Activated naive CD8-positive, alpha-beta T cell treated with anti-CD3 and anti-CD28 coated beads, Interleukin-2, amount 10 ng/mL, durations not matched to agents 7 days and 5 days (primary cell): Measurements from ENCODE around the gene SLX9. TPM values are rescaled to one million over a fixed set of nuclear protein-coding genes. Genes with fewer than 3 reads are reported as not detected.

Source experiments
- ATAC-seq: fragments of 150-1000 bp; cut with Tn5 transposase; one replicate; pipeline ENCODE4 v1.10.0; 2021; ENCODE audit warnings: low read depth, moderate library complexity
- POLR2A ChIA-PET: fragments of 350-600 bp; sonication (Branson Sonifier 250); formaldehyde crosslinking; loops from one replicate; lab custom pipeline; 2021; ENCODE audit warnings: antibody characterized with exemption; lab: Charles Lee
- DNase-seq: peaks from one replicate; pipeline ENCODE4 v3.0.0; 2021
- H3K27ac Mint-ChIP-seq: one replicate; pipeline ENCODE4 v1.8.0; 2022; ENCODE audit warnings: mild to moderate bottlenecking, mixed read lengths
- H3K27me3 Mint-ChIP-seq: one replicate; pipeline ENCODE4 v1.8.0; 2022; ENCODE audit warnings: mild to moderate bottlenecking, moderate library complexity, mixed read lengths
- H3K36me3 Mint-ChIP-seq: one replicate; pipeline ENCODE4 v1.8.0; 2021; ENCODE audit warnings: mild to moderate bottlenecking, mixed read lengths
- H3K4me1 Mint-ChIP-seq: one replicate; pipeline ENCODE4 v1.8.0; 2021; ENCODE audit warnings: mixed read lengths
- H3K4me3 Mint-ChIP-seq: one replicate; pipeline ENCODE4 v1.8.0; 2022; ENCODE audit warnings: mild to moderate bottlenecking, moderate library complexity, mixed read lengths
- H3K9me3 Mint-ChIP-seq: one replicate; pipeline ENCODE4 v1.8.0; 2021; ENCODE audit warnings: mixed read lengths
- total RNA-seq, 2 experiments: library from RNA; stranded (reverse); gene quantifications; one replicate each; pipeline ENCODE4 v1.2.3, GENCODE V29; 2021

The SLX9 gene
- total RNA-seq, 2 experiments from 2014 or later = 44.2 to 44.3 TPM

GRCh38 chr21:44984428-44984791 lies 44.6 kb downstream of the SLX9 start:
- POLR2A ChIA-PET = no interaction called here
- Mint-ChIP-seq H3K36me3 (no peaks in the 10 kb centered on the region), H3K27me3 (no peaks in the 10 kb centered on the region), H3K4me3 (no peak overlapping the region), H3K27ac (no peak overlapping the region), H3K9me3 (no peaks in the 10 kb centered on the region), H3K4me1 (no peaks in the 10 kb centered on the region)
- DNase-seq = no peak
- no peak for ATAC-seq

- Mint-ChIP-seq H3K4me3 (no peak overlapping the region), H3K4me1 (no peaks in the 10 kb centered on the region), H3K36me3 (no peaks in the 10 kb centered on the region), H3K27ac (no peak overlapping the region), H3K9me3 (no peaks in the 10 kb centered on the region), H3K27me3 (no peaks in the 10 kb centered on the region)
- DNase-seq (peak; percentile 28), ATAC-seq (no peak)
- POLR2A ChIA-PET = interaction anchor here (1.5 kb wide), 1 partner anchor 15 kb away, joined by 3 read pairs; no protein-coding TSS in a partner anchor
Observed at GRCh38 chr21:44984792-44985440, 45.1 kb downstream of the SLX9 start.

- Mint-ChIP-seq H3K9me3 (no peaks in the 10 kb centered on the region), H3K36me3 (no peaks in the 10 kb centered on the region), H3K4me3 (no peak overlapping the region), H3K27ac (no peak overlapping the region), H3K4me1 (no peaks in the 10 kb centered on the region), H3K27me3 (no peaks in the 10 kb centered on the region)
- no peak for ATAC-seq
- peak; percentile 28 for DNase-seq
- POLR2A ChIA-PET = interaction anchor here (1.5 kb wide), 1 partner anchor 16 kb away, joined by 3 read pairs; no protein-coding TSS in a partner anchor
Observed at GRCh38 chr21:44985441-44986401, 45.9 kb downstream of the SLX9 start.

- POLR2A ChIA-PET = interaction anchor here (0.6 to 1.5 kb wide), 2 partner anchors 17 to 99 kb away, joined by 3 read pairs; no protein-coding TSS in a partner anchor
Observed at GRCh38 chr21:44986471-44987291, 46.9 kb downstream of the SLX9 start.

GRCh38 chr21:44987301-44987885 lies 47.6 kb downstream of the SLX9 start:
- POLR2A ChIA-PET = interaction anchor here (0.6 kb wide), 1 partner anchor 99 kb away, joined by 3 read pairs; no protein-coding TSS in a partner anchor
- Mint-ChIP-seq H3K4me1 (no peaks in the 10 kb centered on the region), H3K36me3 (no peaks in the 10 kb centered on the region), H3K27ac (no peak overlapping the region), H3K27me3 (no peaks in the 10 kb centered on the region), H3K9me3 (no peaks in the 10 kb centered on the region), H3K4me3 (no peak overlapping the region)
- ATAC-seq (no peak), DNase-seq (no peak)

More at GRCh38 chr21:44986471-44987291, 46.9 kb downstream of the SLX9 start:
- H3K27me3 Mint-ChIP-seq = no peaks in the 10 kb centered on the region
- DNase-seq = no peak
- no peaks in the 10 kb centered on the region for H3K9me3 Mint-ChIP-seq
- H3K27ac Mint-ChIP-seq = no peak overlapping the region
- no peaks in the 10 kb centered on the region for H3K36me3 Mint-ChIP-seq
- no peak overlapping the region for H3K4me3 Mint-ChIP-seq
- H3K4me1 Mint-ChIP-seq = no peaks in the 10 kb centered on the region
- no peak for ATAC-seq

- Mint-ChIP-seq H3K9me3 (no peaks in the 10 kb centered on the region), H3K4me3 (no peak overlapping the region), H3K27ac (no peak overlapping the region), H3K27me3 (no peaks in the 10 kb centered on the region), H3K36me3 (no peaks in the 10 kb centered on the region), H3K4me1 (no peaks in the 10 kb centered on the region)
- POLR2A ChIA-PET = no interaction called here
- ATAC-seq (no peak), DNase-seq (no peak)
Observed at GRCh38 chr21:44987886-44988606, 48.2 kb downstream of the SLX9 start.

DNA sequence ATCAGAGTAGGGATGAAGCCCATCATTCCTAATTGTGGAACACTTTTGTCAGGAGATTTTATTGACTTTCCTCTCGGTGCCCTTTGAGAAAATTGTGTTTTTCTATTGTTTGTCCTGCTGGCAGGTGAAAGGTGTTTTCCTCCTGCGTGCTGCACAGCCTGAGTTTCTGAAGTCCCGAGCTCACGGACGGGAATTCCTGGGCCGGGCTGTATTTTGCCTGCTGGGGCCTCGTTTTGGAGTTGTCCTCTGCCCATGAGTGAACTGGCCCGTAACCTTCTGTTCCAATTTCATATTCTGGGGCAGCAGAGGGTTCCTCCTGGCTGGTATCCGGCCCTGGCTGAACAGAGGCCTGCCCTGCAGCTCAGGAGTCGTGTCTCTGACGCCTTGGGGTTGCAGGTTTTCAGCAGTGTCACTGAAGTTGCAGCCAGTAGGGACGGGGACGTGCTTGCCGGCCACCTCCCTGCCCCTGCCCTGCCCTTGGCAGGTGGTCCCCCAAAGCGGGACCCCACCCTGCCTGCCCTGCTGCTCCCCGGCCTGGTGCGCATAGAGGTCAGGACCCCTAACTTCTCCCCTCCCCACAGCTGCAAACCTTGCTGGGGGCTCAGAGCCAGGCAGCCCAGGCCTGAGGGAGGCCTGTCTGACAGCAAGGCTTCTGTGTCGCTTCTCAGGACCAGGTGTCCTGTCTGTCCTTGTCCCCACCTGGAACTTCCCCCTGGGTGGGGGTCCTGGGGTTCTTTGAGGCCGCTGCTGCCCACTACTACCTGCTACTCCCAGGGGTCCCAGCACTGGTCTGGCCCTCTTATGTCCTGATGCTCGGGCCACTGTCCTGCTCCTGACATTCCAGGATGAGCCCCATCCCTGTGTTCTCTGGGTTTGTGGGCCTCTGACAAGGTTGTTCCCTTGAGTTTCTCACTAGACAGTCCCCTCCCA lies 49.0 kb downstream of the SLX9 start:
- ATAC-seq (no peak), DNase-seq (no peak)
- no peaks in the 10 kb centered on the region for H3K4me1 Mint-ChIP-seq
- no peak overlapping the region for H3K27ac Mint-ChIP-seq
- POLR2A ChIA-PET = no interaction called here
- no peaks in the 10 kb centered on the region for H3K27me3 Mint-ChIP-seq
- H3K9me3 Mint-ChIP-seq = no peaks in the 10 kb centered on the region
- H3K36me3 Mint-ChIP-seq = no peaks in the 10 kb centered on the region
- no peak overlapping the region for H3K4me3 Mint-ChIP-seq

DNA sequence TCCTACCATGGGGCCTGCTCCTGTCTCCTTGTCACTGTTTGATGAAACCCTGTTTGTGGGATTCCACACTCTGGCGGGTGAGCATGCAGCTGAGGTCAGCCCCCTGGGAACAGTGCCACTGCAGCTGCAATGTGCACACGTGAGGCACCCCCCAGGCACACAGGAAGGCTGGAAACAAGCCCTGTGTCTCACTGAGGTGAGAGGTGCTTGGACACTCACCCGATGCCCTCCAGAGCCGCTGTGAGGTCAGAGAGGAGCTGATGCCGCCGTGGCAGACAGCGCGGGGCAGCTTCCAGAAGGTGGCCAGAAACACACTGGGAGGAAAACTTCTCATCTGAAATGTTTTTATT lies 49.7 kb downstream of the SLX9 start:
- DNase-seq (no peak), ATAC-seq (no peak)
- POLR2A ChIA-PET = no interaction called here
- H3K4me3 Mint-ChIP-seq = no peak overlapping the region
- no peaks in the 10 kb centered on the region for H3K36me3 Mint-ChIP-seq
- no peaks in the 10 kb centered on the region for H3K9me3 Mint-ChIP-seq
- no peaks in the 10 kb centered on the region for H3K27me3 Mint-ChIP-seq
- H3K27ac Mint-ChIP-seq = no peak overlapping the region
- H3K4me1 Mint-ChIP-seq = no peaks in the 10 kb centered on the region

DNA sequence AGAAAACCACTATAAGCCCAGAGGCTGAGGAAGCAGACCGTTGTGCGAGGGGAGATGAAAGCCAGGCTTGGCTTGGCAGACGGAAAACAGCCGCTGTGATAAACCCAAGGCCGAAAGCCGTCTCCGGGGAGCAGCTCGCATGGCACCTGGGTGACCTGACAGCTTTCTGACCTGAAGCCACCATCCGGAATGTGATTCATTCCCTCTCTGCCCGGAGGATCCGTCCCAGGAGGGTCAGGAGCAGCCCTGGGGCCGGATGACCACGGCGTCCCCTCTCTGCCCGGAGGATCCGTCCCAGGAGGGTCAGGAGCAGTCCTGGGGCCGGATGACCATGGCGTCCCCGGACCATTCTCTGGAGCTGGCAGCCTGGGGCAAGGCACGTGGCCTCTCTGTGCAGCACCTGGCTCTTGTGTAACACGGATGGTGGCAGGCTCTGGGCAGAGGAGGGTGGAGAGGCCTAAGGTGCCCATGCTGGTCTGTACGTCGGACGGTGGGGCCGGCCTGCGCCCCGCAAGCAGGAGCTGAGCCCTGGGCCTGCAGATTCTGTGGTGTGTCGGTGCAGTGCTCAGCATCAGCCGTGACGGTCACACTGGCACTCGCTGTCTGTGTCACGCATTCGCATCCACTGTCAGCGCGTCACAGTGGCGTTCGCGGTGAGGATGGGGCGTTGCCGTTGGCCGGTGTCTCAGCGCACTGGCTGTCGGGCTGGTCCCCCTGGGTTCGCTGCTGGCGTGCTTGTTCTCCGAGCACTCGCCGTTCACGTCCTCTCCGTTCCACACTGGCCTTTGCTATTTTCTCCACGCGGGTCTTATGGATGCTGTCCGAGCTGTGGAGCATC lies 50.3 kb downstream of the SLX9 start:
- POLR2A ChIA-PET = no interaction called here
- Mint-ChIP-seq H3K36me3 (no peaks in the 10 kb centered on the region), H3K4me3 (no peak overlapping the region), H3K27ac (no peak overlapping the region), H3K4me1 (no peaks in the 10 kb centered on the region), H3K27me3 (no peaks in the 10 kb centered on the region), H3K9me3 (no peaks in the 10 kb centered on the region)
- no peak for ATAC-seq
- no peak for DNase-seq

DNA sequence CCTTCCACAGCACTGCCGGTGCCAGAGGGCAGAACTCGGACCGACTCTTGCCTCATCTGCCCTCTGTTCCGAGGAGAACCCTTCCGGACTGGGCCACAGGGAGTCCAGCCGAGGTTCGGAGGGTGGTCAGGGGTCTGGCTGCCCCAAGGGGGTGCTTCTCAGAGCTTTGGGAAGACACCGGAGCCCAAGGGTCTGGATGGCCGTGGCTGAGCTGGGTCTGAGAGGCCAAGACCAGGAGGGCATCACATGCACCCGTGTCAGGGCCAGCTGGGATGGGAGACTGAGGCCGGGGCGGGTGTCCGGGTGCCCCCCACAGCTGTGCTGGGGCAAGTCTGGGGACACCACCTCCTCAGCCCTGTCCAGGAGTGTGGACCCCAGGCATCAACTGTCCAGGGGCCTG lies 51.1 kb downstream of the SLX9 start:
- Mint-ChIP-seq H3K27ac (no peak overlapping the region), H3K9me3 (no peaks in the 10 kb centered on the region), H3K36me3 (no peaks in the 10 kb centered on the region), H3K4me1 (no peaks in the 10 kb centered on the region), H3K4me3 (no peak overlapping the region), H3K27me3 (no peaks in the 10 kb centered on the region)
- POLR2A ChIA-PET = no interaction called here
- ATAC-seq (no peak), DNase-seq (no peak)
